Medulla oblongata (tissue), 1 donor: Measurements from ENCODE around the gene KLK6.

Source experiments
- DNase-seq: peaks from one replicate; pipeline ENCODE4 v3.0.0-alpha.2; 2015; ENCODE audit errors: extremely low spot score

The KLK6 gene

DNA sequence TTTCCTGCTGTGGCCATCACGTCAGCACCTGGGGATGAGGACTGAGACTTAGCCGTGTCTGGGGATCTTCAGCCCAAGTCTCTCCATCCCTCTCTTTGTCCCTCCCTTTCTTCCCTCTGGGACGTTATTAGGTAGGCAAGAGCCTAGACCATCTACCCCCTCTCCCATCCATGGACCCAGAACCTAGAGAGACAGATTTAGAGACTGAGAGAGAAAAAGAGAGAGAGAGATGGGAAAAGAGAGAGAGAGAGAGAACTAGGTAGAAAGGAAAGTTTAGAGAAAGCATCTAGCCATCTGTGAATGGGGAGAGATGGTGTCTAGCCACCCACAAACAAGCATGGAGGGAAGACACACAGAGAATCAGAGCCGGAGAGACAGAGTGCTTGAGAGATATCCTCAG lies 58.7 kb downstream of the KLK6 start:
- DNase-seq: no peak

DNA sequence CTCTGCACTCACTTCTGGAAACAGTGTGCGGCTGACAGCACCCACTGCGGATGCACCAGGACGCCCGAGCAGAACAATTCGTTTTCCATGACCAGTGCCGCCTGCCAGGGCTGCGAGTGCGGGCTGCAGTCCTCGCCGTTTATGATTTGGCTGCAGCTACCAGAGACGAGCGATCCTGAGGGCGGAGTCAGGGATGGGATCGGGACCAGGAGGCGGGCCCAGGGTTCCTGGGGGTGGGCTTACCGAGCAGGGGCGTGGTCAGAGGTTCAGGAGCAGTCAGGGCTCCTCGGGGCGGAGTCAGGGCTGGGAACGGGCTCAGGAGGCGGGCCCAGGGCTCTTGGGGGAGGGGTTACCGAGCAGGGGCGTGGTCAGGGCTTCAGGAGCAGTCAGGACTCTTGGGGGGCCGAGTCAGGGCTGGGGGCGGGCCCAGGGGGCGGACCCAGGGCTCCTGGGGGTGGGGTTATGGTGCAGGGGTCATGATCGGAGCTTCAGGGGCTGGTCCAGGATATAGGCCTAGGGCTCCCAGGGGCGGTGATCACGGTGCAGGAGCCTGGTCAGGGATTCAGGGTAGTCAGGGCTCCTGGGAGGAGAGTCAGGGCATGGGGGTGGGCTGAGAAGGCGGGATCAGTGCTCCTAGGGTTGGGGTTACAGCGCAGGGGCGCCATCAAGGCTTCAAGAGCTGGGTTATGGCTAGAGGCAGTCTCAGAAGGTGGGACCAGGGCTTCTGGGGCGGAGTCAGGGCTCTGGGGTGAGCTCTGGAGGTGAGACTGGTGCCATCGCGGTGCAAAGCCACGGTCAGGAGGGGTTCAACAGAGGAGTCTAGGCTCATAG lies 59.9 kb downstream of the KLK6 start:
- no peak for DNase-seq
